WERI-Rb-1 (cell line): ENCODE data around the gene C4orf50.

Source experiments
- DNase-seq: peaks from one replicate; pipeline ENCODE4 v3.0.0-alpha.2; 2020
- H3K27ac ChIP-seq: fragments of 250-450 bp; sonication (Bioruptor Pico); 2 replicates; pipeline ENCODE4 v1.5.1; 2020; ENCODE audit warnings: mild to moderate bottlenecking, moderate library complexity
- H3K27me3 ChIP-seq: fragments of 250-450 bp; sonication (Bioruptor Pico); 2 replicates; pipeline ENCODE4 v1.5.1; 2021; ENCODE audit warnings: mild to moderate bottlenecking, low read depth, moderate library complexity; ENCODE audit not compliant: insufficient read depth, severe bottlenecking
- H3K36me3 ChIP-seq: fragments of 250-450 bp; sonication (Bioruptor Pico); 2 replicates; pipeline ENCODE4 v1.5.1; 2020; ENCODE audit warnings: mild to moderate bottlenecking, moderate library complexity
- H3K4me3 ChIP-seq: 2 replicates; pipeline ENCODE4 v1.5.1; 2011; ENCODE audit warnings: low read depth, mild to moderate bottlenecking, control low read depth, low read length
- H3K9me3 ChIP-seq: fragments of 250-450 bp; sonication (Bioruptor Pico); 2 replicates; pipeline ENCODE4 v1.5.1; 2021; ENCODE audit warnings: mild to moderate bottlenecking, moderate library complexity; ENCODE audit not compliant: severe bottlenecking
- TF ChIP-seq, protein P1 (sequence below): IDR thresholded peaks from 2 replicates; pipeline ENCODE4 v1.5.1; 2011; ENCODE audit warnings: low read depth, mild to moderate bottlenecking, control low read depth, inconsistent platforms, low read length

The C4orf50 gene

DNA sequence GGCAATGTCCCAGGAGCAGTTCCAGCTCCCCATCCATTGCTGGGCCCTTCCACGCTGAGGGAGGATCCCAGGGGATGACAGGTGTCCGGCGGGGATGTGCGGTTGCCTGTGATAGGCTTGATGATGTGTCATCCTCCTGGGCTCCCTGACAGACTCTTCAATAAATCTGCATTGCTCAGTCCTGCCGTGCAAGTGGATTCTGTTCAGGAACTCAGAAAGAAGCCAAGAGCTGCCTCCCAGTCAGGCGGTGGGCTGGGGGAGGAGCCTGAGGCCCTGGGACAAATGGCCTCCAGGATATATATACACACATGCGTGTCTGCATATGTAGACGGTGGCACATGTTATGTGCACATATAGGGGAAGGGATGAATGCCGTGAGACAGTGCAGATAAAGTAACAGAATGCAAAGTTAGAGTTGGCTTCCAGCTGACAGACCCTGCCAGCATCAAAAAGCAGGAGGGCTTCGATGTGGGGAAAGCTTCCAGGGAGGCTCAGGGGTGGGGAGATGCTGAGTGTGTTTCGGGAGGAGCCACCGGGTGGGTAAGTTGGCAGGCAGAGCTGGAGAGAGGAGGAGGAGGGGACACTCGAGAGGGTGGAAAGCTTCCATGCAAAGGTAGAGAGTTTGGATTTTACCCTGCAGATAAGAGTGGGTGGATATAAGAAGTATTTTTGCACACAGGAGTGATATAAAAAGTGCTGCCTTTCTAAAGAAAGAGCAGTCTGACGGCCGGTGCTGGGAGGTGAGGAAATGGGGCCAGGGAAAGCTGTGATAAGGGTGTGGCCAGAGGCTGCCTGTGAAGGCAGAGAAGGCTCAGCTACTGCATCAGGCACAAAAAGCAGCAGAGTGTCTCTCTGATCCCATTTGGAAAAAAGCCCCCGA, 96.9 kb downstream of the C4orf50 start:
- no peaks in the 10 kb centered on the region for H3K27me3 ChIP-seq
- H3K36me3 ChIP-seq: no peaks in the 10 kb centered on the region
- no peaks in the 10 kb centered on the region for H3K9me3 ChIP-seq
- no peak for DNase-seq
- H3K27ac ChIP-seq: no peak overlapping the region
- H3K4me3 ChIP-seq: no peak overlapping the region
- TF ChIP-seq, protein P1, sequence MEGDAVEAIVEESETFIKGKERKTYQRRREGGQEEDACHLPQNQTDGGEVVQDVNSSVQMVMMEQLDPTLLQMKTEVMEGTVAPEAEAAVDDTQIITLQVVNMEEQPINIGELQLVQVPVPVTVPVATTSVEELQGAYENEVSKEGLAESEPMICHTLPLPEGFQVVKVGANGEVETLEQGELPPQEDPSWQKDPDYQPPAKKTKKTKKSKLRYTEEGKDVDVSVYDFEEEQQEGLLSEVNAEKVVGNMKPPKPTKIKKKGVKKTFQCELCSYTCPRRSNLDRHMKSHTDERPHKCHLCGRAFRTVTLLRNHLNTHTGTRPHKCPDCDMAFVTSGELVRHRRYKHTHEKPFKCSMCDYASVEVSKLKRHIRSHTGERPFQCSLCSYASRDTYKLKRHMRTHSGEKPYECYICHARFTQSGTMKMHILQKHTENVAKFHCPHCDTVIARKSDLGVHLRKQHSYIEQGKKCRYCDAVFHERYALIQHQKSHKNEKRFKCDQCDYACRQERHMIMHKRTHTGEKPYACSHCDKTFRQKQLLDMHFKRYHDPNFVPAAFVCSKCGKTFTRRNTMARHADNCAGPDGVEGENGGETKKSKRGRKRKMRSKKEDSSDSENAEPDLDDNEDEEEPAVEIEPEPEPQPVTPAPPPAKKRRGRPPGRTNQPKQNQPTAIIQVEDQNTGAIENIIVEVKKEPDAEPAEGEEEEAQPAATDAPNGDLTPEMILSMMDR: no peak

DNA sequence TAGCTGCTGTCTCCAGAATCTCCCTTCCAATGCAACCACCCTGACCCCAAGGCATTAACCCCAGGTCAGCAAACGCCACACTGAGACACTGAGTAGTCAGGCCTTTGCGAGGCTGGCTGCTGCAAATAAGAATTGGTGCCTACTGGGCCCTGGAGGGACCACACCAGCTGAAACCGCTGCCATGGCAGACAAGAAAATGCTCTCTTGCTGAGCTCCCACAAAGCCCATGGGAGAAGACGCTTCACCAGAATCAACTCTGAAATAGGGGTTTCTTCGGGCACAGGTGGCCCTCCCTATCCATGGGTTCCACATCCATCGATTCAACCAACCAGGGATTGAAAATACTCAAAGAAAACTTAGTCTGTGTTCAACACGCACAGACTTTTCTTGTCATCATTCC, 98.7 kb downstream of the C4orf50 start:
- Histone ChIP-seq H3K4me3 (no peak overlapping the region), H3K36me3 (no peaks in the 10 kb centered on the region), H3K27ac (no peak overlapping the region), H3K27me3 (no peaks in the 10 kb centered on the region), H3K9me3 (no peaks in the 10 kb centered on the region)
- DNase-seq: no peak
- TF ChIP-seq, protein P1: no peak

DNA sequence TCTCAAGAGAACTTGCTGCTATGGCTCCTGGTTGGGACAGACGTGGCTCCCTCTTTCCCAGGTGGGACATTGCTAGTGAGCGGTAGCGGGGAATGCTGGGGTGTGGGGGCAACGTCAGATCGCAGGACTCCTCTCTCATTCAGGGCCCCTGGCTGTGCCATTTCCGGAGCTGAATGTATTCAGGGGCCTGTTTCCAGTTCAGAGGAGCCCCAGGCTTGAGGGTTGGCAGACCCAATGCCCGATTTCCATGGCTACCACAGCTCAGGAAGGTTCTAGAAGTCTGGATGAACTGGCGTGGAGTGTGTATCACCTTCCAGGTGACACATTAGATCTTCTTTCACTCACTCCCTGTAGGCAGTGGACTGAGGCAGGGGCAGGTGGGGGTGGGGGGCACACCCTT, 99.2 kb downstream of the C4orf50 start:
- TF ChIP-seq, protein P1: no peak
- H3K9me3 ChIP-seq: no peaks in the 10 kb centered on the region
- no peak overlapping the region for H3K27ac ChIP-seq
- no peaks in the 10 kb centered on the region for H3K36me3 ChIP-seq
- no peaks in the 10 kb centered on the region for H3K27me3 ChIP-seq
- no peak for DNase-seq
- no peak overlapping the region for H3K4me3 ChIP-seq

DNA sequence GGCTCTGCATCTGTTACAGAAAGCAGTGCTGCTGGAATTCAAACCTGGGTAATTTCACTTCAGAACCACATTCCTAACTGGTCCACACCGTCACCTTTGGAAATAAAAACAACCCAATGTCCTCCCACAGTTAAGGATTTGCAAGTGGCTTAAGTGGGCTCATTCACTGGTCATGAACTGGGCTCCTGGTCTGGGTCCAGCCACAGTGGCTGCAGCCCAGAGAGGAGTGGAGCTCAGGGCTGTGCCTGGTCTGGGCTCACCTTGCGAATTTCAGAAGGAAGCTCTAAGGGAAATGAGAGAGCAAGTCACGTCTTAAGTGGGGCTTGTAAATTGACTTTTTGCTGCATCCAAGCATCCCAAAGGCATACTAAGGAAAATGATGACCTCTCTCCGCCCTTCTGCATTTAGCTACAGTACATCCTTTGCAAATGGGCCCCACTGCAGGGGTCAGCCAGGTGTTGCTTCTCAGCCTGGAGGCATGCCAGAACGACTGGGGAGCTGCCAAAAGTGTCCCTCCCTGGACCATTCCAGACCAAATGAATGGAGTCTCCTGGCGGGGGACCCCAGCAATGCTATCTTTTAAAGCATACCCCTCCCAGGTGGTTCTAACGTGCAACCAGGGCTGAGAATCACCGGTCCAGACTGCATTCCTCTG, 99.8 kb downstream of the C4orf50 start:
- Histone ChIP-seq H3K27ac (no peak overlapping the region), H3K36me3 (no peaks in the 10 kb centered on the region), H3K27me3 (no peaks in the 10 kb centered on the region), H3K9me3 (no peaks in the 10 kb centered on the region), H3K4me3 (no peak overlapping the region)
- TF ChIP-seq, protein P1: no peak
- DNase-seq: no peak

DNA sequence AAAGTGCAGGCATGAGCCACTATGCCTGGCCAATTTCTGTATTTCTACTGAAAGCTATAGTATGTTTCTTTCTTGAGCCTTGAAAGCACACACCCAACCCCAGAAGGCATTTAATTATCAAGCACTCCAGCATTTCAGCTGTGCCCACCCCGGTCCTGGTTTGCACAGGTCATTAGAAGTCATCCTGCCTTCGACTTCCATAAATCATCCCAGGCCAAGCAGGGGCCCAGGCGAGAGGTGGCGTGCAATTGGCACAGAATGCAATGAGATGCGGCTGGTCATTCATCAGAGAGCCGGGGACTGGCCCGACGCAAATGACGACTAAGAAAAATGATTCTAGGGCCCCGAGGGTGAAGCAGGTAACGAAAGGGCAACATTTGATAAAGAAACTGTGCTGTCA, 100.6 kb downstream of the C4orf50 start:
- Histone ChIP-seq H3K27ac (no peak overlapping the region), H3K4me3 (no peak overlapping the region), H3K9me3 (peaks cover 2% of the 10 kb centered on the region), H3K36me3 (no peaks in the 10 kb centered on the region), H3K27me3 (no peaks in the 10 kb centered on the region)
- DNase-seq: no peak
- TF ChIP-seq, protein P1: no peak
